ENCODE results near the gene PSMB2. TPM values are rescaled to one million over a fixed set of nuclear protein-coding genes. Genes with fewer than 3 reads are reported as not detected.

Gene PSMB2
- total and polyA plus RNA-seq, 2 of the 8 experiments (the other 6 are each of a cell fraction or from before 2014, with no cell fraction given) = 91.4 to 101 TPM

DNA sequence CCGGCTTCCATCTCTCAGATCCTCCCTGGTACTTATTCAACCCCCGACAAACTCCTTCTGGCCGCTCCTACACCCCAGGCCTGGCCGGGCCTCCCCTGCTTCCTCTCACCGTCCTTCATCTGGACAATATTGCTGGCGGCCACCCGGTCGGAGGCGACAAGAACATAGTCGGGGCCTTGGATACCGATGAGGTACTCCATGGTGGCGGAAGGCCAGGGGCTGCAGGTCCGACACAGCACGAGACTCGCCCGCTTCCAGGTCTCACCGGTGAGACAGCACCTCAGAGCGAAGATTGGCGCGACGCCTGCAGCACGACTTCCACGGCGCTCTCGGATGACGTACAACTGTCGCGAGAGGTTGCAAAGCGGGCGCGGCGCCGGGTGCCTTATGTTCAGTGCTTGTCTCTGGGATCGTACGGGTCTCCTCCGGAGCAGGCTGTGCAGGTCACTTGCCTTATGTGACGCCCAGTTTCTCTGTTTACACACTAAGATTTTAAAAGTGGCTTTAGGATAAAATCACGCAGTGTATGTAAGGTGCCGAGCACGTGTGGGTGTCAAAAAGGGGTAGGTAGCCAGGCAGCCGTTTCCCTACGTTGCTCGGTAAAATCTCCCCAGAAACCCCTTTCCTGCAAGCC lies at the start of gene PSMB2 (continued):
- TF ChIP-seq CHD1 (IDR thresholded peaks at IDR 0.05; ENCODE audit: low read depth, low read length) = no peak
- no peak for TF ChIP-seq BCL11A (IDR thresholded peaks at IDR 0.05; ENCODE audit: low read depth in 2 of 2, low read length in 2 of 2)
- TF ChIP-seq KDM5A (IDR thresholded peaks at IDR 0.05; ENCODE audit: low read length) = peak; percentile 86
- TF ChIP-seq KDM1A (IDR thresholded peaks at IDR 0.05; ENCODE audit: borderline replicate concordance, low read length) = no peak
- no peak for TF ChIP-seq HDAC6 (IDR thresholded peaks at IDR 0.05; ENCODE audit: low read depth, low read length)
- peak; percentile 81 for TF ChIP-seq SRF (IDR thresholded peaks at IDR 0.05; ENCODE audit: low read depth, low read length)

All from H1 (cell line).